Measurements from ENCODE around the gene UBR4.

UBR4 gene

DNA sequence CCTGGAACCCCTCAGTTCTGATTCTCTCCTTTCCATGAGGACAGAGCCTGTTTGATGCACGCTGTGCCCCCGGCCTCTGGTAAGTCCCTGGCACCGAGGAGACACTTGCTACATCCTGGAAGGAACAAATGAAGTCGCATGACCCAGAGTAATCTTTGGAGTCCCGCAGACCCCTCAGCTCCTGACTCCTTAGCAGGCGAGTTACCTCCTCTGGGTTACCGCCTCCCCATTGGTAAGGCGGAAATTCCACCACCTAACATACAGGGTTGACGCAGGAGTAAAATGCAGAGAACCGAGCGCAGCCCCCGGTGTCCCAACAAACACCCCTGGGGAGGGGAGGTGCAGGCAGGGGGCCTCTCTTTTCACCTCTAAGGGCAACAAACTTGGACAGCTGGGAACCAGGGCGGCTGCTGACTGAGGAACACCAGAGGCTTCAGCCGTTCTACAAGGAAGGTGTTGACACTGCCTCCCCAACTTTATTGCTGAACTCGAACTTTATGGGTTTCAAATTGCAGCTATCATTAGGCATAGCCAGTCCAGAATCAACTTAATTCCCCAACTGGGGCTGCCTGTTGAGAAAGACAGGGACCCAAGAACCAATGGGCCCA is 138.3 kb downstream of the UBR4 start:
- DNase-seq (ENCODE audit: low spot score) = no peak

- no peak for DNase-seq (ENCODE audit: low spot score)
Observed at GRCh38 chr1:19070891-19071621, 139.0 kb downstream of the UBR4 start.

GRCh38 chr1:19070197-19070651 is 139.8 kb downstream of the UBR4 start:
- DNase-seq (ENCODE audit: low spot score) = no peak

GRCh38 chr1:19068639-19069276 is 141.3 kb downstream of the UBR4 start:
- DNase-seq (ENCODE audit: low spot score) = no peak

DNA sequence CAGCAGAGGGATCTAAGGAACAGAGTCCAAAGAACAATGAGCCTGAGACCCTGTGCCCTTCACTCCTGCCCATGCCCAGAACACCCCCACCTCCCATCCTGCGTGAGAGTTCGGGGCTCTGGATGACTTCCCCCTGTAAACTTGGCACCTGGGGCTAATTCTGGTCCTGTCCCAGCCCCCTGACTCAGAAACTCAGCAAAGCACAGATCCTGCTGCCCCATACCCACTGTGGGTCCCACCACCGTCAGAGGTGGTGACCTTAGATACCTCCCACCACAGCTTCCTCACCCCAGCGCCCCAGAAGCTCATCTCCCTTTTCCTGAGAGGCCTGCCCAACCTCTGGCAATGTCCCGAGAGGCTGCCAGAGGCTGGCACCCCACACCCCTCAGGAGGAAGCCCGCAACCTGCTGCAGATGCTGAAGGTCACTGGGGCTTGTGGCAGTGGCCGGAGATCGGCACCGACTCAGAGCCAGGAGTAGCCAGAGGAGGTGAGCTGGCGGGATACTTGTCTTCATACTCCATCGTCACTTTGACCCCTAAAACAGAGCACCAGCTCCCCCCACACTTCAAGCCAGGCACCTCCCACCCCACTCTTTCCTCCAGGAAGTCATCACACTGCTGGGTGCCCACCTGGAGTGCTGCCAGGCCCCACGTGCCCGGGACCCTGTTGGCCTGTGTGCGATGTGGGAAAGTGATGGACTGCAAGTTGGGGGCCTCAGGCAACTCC is 142.0 kb downstream of the UBR4 start:
- DNase-seq (ENCODE audit: low spot score) = no peak

GRCh38 chr1:19067182-19067911 is 142.7 kb downstream of the UBR4 start:
- no peak for DNase-seq (ENCODE audit: low spot score)

- DNase-seq (ENCODE audit: low spot score) = no peak
Observed at GRCh38 chr1:19066874-19067181, 143.2 kb downstream of the UBR4 start.

DNA sequence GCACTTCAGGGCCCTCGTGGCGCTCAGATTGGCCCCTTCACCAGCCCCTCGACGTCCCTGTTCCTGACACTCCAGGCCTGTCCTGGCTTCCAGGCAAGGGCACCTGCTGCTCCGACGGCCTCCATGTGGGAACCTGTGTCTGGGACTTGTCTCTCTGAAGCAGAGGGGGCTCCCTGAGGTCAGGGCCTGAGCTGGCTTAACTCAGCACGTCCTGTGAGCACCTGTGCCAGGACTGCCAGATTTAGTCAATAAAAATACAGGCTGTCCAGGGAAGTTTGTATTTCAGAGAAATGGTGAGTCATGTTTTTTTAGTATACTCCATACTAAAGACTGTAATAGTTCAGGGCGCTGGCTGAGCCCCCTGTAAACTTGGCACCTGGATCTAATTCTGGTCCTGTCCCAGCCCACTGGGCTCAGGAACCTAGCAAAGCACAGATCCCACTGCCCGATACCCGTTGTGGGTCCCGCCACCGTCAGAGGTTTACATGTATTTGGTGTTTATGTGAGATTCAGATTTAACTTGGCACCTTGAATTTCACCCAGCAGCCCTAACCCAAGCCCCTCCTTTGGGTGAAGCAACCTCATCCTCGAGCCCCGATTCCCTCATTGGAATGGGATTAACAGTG is 143.7 kb downstream of the UBR4 start:
- no peak for DNase-seq (ENCODE audit: low spot score)

DNA sequence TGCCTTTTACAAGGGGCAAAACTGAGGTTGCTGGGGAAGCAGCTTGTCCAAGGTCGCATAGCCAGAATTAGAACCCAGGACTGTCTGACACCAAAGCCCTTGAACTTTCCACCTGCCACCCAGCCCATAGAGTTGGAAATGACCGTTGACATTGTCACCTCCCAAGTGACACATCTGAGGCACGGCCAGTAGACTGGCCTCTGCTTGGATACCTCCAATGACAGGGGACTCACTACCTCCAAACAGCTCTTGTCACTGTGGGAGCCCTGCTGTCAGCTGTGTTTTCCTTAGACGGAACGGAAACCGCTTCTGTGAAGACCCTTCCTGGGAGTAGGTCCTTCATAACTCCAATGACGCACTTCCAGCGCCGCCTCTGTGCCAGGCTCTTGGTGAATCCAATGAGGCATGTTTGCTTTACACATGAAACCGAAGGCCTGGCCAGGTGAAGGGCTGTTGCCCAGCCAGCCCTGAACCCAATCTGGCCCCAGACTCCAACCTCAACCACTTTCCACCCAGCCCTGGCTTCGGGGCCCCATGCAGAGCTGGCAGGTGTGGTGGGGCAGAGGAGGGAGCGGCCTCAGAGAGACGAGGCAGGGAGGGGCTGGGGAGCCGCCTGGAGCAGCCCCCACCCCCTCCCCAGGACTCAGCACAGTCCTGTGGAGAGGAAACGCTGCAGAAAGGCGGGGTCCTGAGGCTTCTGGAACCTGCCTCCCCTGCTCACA is 144.4 kb downstream of the UBR4 start:
- no peak for DNase-seq (ENCODE audit: low spot score)

- no peak for DNase-seq (ENCODE audit: low spot score)
Observed at GRCh38 chr1:19064906-19065450, 145.1 kb downstream of the UBR4 start.

- no peak for DNase-seq (ENCODE audit: low spot score)
Observed at GRCh38 chr1:19063122-19063521, 146.9 kb downstream of the UBR4 start.

DNA sequence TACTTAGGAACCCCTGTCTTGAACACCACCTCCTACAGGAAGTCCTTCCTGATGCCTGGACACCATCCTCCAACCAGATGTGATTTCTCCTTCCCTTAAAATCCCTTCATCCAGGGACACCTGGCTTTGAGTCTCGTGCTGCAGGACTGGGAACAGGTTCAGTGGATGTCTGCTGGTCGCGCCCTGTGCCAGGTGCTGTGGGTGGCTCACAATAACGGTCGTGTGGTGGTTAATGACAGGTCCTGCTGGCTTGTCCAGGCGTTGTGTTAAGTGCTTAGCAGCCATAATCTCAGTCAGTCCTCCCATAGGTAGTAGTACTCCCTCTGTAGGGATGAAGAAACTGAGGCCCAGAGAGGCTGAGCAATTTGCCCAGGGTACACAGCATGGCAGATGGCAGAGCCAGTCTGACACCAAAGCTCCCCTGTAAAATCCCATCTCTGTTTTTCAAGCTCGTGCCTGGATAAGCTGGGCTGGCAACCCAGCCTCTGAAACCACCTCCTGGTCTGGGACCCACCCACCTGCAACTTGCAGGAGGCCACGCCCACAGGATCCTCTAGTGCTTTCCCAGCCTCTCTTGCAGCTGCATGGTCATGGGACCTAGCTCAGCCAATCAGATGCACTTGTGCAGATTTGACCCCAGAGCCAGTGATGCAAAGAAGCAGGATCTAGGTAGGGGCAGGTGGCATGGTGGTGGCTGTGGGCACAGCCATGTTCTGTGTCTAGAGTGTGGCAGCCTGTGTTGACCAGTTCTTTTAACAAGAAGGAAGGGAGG is 147.6 kb downstream of the UBR4 start:
- peak; percentile 35 for DNase-seq (ENCODE audit: low spot score)

GRCh38 chr1:19061798-19062197 is 148.3 kb downstream of the UBR4 start:
- no peak for DNase-seq (ENCODE audit: low spot score)

DNA sequence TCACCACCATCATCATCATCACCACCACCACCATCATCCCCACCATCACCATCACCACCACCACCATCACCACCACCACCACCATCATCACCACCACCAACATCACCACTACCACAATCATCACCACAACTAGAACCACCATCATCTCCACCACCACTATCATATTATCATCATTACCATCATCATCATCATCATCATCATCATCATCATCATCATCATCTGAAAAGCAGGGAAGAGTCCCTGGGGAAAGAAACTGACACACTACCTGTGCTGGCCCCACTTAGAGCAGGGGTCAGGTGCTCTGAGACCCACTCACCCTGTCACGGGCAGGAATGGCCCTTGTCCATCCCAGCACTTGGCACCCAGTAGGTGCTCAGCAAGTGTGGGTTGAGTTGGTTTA is 148.7 kb downstream of the UBR4 start:
- DNase-seq (ENCODE audit: low spot score) = no peak

- DNase-seq (ENCODE audit: low spot score) = no peak
Observed at GRCh38 chr1:19059773-19060172, 150.3 kb downstream of the UBR4 start.

DNA sequence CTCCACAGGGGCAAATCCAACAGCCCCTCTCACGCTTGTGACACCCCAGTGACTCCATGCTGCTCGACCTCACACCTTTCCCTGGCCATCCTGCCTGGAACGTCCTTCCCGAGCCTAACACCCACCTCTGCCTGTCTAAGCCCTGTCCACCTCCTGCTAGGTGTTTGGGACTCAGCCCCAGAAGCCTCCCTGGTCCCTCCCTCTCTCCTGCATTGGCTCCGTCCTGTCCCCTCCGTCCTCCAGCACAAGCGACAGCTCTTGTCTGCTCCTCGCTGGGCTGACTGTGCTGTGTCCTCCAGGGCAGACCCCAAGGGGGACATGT is 151.6 kb downstream of the UBR4 start:
- no peak for DNase-seq (ENCODE audit: low spot score)

DNA sequence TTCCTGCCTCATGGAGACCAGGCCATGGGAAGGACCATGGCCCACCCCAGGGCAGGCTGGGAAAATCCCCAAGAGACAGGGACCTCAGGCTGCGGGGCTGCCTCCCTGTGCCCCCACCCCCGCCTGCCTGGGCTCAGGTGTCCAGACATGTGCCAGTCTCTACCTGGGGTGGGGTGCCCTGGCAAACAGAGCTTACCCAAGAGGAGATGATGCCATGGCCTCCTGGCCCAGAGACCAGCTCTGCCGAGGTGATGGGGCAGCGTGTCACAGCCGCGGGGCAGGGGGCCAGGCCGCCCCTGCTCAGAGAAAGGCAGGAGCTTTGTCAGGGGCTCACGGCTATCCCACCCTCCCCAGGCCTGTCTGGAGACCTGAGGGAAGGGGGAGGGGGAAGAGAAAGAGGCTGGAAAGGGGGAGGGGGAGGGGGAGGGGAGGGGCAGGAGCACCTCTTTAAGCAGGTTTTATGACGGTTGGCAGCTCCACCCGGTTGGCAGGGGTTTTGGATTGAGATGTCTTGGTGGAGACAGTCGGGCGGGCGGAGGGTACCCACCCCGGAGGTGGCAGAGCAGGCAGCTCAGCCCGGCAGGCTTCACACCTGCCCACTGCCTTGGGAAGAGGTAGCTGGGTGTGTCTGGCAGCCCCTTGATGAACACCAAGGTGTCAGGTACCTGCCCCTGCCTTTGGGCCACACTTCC is 152.1 kb downstream of the UBR4 start:
- no peak for DNase-seq (ENCODE audit: low spot score)

DNA sequence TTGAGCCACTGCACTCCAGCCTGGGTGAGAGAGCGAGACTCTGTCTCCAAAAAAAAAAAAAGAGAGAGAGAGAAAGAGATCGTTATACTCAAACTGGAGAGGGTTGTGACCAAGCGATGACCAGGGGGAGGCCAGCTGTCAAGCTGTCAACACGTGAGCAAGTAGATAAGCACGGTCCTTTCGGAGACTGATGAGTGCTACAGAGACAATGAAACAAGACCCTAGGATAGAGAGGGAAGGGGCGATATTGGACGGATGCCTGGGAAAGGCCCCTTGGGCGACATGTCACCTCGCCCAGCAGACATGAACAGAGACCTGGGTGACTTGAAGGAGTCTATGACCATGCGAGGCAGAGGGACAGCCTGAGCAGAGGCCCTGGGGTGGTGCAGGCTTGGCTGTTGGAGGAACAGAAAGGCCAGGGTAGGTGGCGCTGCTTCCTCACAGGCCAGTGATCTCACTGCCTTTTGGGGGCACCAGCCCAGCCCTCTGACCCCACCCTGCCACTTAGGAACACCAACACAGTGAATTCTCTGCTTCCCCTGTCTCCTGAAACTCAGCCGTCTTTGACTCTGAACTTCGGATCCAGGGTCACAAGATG is 152.8 kb downstream of the UBR4 start:
- DNase-seq (ENCODE audit: low spot score) = no peak

- DNase-seq (ENCODE audit: low spot score) = no peak
Observed at GRCh38 chr1:19055701-19056100, 154.4 kb downstream of the UBR4 start.

Data from NAMALWA (cell line).